Liver (tissue), 9 donors: ENCODE data around the gene ACBD3. TPM values are rescaled to one million over a fixed set of nuclear protein-coding genes. Genes with fewer than 3 reads are reported as not detected.

Source experiments
- DNase-seq: peaks from one replicate; pipeline ENCODE4 v3.0.0-alpha.2; 2017; ENCODE audit warnings: low spot score
- H3K27ac ChIP-seq, 2 donors: one replicate each; pipeline ENCODE4 v1.7.0; 2013; ENCODE audit warnings: inconsistent platforms in 2 of 2, low read length in 2 of 2, control low read depth in 1 of 2, low read depth in 1 of 2, mild to moderate bottlenecking in 1 of 2
- H3K27me3 ChIP-seq, 4 donors: one replicate each; pipeline versions ENCODE4 v1.6.1 to v1.7.0; 2013; ENCODE audit warnings: low read length in 3 of 4, inconsistent platforms in 1 of 4, mild to moderate bottlenecking in 1 of 4, moderate library complexity in 1 of 4; ENCODE audit not compliant: control insufficient read depth in 4 of 4, insufficient read depth in 4 of 4
- H3K36me3 ChIP-seq, 4 donors: one replicate each; pipeline versions ENCODE4 v1.6.1 to v1.7.0; 2013; ENCODE audit warnings: low read length in 3 of 4, mild to moderate bottlenecking in 3 of 4, low read depth in 1 of 4, moderate library complexity in 1 of 4; ENCODE audit not compliant: control insufficient read depth in 4 of 4, insufficient read depth in 3 of 4
- H3K4me1 ChIP-seq, 4 donors: one replicate each; pipeline versions ENCODE4 v1.6.1 to v1.7.0; 2013; ENCODE audit warnings: low read length in 3 of 4, mild to moderate bottlenecking in 3 of 4, moderate library complexity in 1 of 4; ENCODE audit not compliant: control insufficient read depth in 4 of 4, insufficient read depth in 4 of 4
- H3K4me3 ChIP-seq, 3 donors: one replicate each; pipeline versions ENCODE4 v1.6.1 to v1.7.0; 2013; ENCODE audit warnings: low read length in 3 of 3, control low read depth in 1 of 3, low read depth in 1 of 3, mild to moderate bottlenecking in 1 of 3
- H3K9ac ChIP-seq, 2 donors: one replicate each; pipeline ENCODE4 v1.7.0; 2013; ENCODE audit warnings: low read length in 2 of 2, mild to moderate bottlenecking in 2 of 2, moderate library complexity in 2 of 2, control low read depth in 1 of 2, low read depth in 1 of 2
- H3K9me3 ChIP-seq, 4 donors: one replicate each; pipeline versions ENCODE4 v1.6.1 to v1.7.0; 2013; ENCODE audit warnings: low read length in 3 of 4; ENCODE audit not compliant: control insufficient read depth in 4 of 4
- FOXA1 ChIP-seq: IDR thresholded peaks from 2 replicates; pipeline ENCODE4 v1.6.1; 2016; ENCODE audit warnings: antibody characterized with exemption
- FOXA2 ChIP-seq: IDR thresholded peaks from 2 replicates; pipeline ENCODE4 v1.6.1; 2016; ENCODE audit warnings: antibody characterized with exemption
- GABPA ChIP-seq, 2 donors: IDR thresholded peaks in 1 of 2; conservative IDR thresholded peaks in 1 of 2; 2 replicates each; pipeline ENCODE4 v1.6.1; 2016; ENCODE audit warnings: antibody characterized with exemption in 2 of 2, mild to moderate bottlenecking in 1 of 2, moderate library complexity in 1 of 2
- HNF4A ChIP-seq, 2 donors: conservative IDR thresholded peaks; 2 replicates each; pipeline ENCODE4 v1.6.1; 2016; ENCODE audit warnings: antibody characterized with exemption in 2 of 2, mild to moderate bottlenecking in 2 of 2
- HNF4G ChIP-seq: IDR thresholded peaks from 2 replicates; pipeline ENCODE4 v1.6.1; 2016; ENCODE audit warnings: antibody characterized with exemption
- JUND ChIP-seq, 2 donors: IDR thresholded peaks; 2 replicates each; pipeline ENCODE4 v1.6.1; 2016; ENCODE audit warnings: antibody characterized with exemption in 2 of 2
- NR2F2 ChIP-seq: IDR thresholded peaks from 2 replicates; pipeline ENCODE4 v1.6.1; 2016; ENCODE audit warnings: antibody characterized with exemption
- RAD21 ChIP-seq, 2 donors: IDR thresholded peaks; 2 replicates each; pipeline ENCODE4 v1.6.1; 2016; ENCODE audit warnings: antibody characterized with exemption in 2 of 2, mild to moderate bottlenecking in 2 of 2
- RXRA ChIP-seq, 2 donors: IDR thresholded peaks; 2 replicates each; pipeline ENCODE4 v1.6.1; 2017 to 2018; ENCODE audit warnings: antibody characterized with exemption in 2 of 2, mild to moderate bottlenecking in 1 of 2
- SP1 ChIP-seq: IDR thresholded peaks from 2 replicates; pipeline ENCODE4 v1.6.1; 2018; ENCODE audit warnings: antibody characterized with exemption, mild to moderate bottlenecking
- YY1 ChIP-seq: IDR thresholded peaks from 2 replicates; pipeline ENCODE4 v1.6.1; 2016; ENCODE audit warnings: antibody characterized with exemption, mild to moderate bottlenecking
- WGBS: extraction: QIAGEN DNeasy Blood & Tissue Kit; methylation state at CpG from one replicate; pipeline ENCODE4 v1.1.7; 2013; 5-methylcytosine and 5-hydroxymethylcytosine counted together
- polyA plus RNA-seq, 2 donors: library from polyadenylated mRNA; stranded (reverse) in 1 of 2; unstranded in 1 of 2; fragments of 200-250 nt in 1 of 2; fragments of >200 nt in 1 of 2; fragmentation: Nextera tagmentation in 1 of 2; extraction: Ambion mirVana in 1 of 2; gene quantifications; one replicate each; pipeline versions ENCODE4 v1.2.1 to v1.2.3, GENCODE V29; 2013 to 2015
- total RNA-seq, 2 donors: library from RNA; depleted of rRNA; stranded (reverse); fragments of >200 nt; gene quantifications; one replicate each; pipeline ENCODE4 v1.2.3, GENCODE V29; 2014
- TF ChIP-seq, protein P1 (sequence below): IDR thresholded peaks from 2 replicates; pipeline ENCODE4 v1.6.1; 2016; ENCODE audit warnings: antibody characterized with exemption
- TF ChIP-seq, protein P2 (sequence below): IDR thresholded peaks from 2 replicates; pipeline ENCODE4 v1.6.1; 2016; ENCODE audit warnings: antibody characterized with exemption, mild to moderate bottlenecking
- TF ChIP-seq, protein P3 (sequence below): IDR thresholded peaks from 2 replicates; pipeline ENCODE4 v1.6.1; 2016; ENCODE audit warnings: antibody characterized with exemption
- TF ChIP-seq, protein P4 (sequence below): fragments of 150-350 bp; IDR thresholded peaks from 2 replicates; pipeline ENCODE4 v1.5.1; 2017; ENCODE audit warnings: improper control_type of control experiment, low read depth, low read length; ENCODE audit not compliant: missing input control
- donor health status: healthy.
- donor health status: healthy.
- donor health status: healthy.
- donor health status: healthy.
- donor health status: healthy.

Gene ACBD3
- total and polyA plus RNA-seq, 4 donors, result 9.0 to 26.9 (median 14.1) TPM

- TF ChIP-seq, protein P1, sequence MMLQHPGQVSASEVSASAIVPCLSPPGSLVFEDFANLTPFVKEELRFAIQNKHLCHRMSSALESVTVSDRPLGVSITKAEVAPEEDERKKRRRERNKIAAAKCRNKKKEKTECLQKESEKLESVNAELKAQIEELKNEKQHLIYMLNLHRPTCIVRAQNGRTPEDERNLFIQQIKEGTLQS, result no peak
- TF ChIP-seq FOXA2 (no peak), RAD21 (IDR thresholded peaks at IDR 0.05) (no peak)
- Histone ChIP-seq H3K27me3 (no peaks in the 10 kb centered on the region), H3K4me1 (peaks cover 0 to 6% (median 2%) of the 10 kb centered on the region in 4 donors), H3K9me3 (no peaks in the 10 kb centered on the region), H3K4me3 (no peak overlapping the region), H3K27ac (no peak overlapping the region), H3K36me3 (no peaks in the 10 kb centered on the region), H3K9ac (no peak overlapping the region)
- WGBS, result 91% methylated on average over 8 of the region's 8 CpGs
- no peak for DNase-seq
Observed at GRCh38 chr1:226176870-226177269, 9.7 kb downstream of the ACBD3 start.

GRCh38 chr1:226172589-226172988 is 14.0 kb downstream of the ACBD3 start:
- Histone ChIP-seq H3K4me3 (no peak overlapping the region), H3K4me1 (peaks cover 0 to 1% (median 0%) of the 10 kb centered on the region in 4 donors), H3K36me3 (no peaks in the 10 kb centered on the region), H3K9ac (no peak overlapping the region), H3K9me3 (no peaks in the 10 kb centered on the region), H3K27ac (no peak overlapping the region), H3K27me3 (no peaks in the 10 kb centered on the region)
- 95% methylated on average over 5 of the region's 5 CpGs for WGBS
- no peak for DNase-seq
- TF ChIP-seq GABPA (IDR thresholded peaks at IDR 0.05 in 1 of 2, conservative IDR thresholded peaks at IDR 0.05 in 1 of 2) (no peak), FOXA1 (no peak)

GRCh38 chr1:226166341-226166740 is 20.2 kb downstream of the ACBD3 start:
- no peak overlapping the region for H3K9ac ChIP-seq
- H3K27me3 ChIP-seq, result no peaks in the 10 kb centered on the region
- H3K4me1 ChIP-seq, result no peaks in the 10 kb centered on the region
- no peak for DNase-seq
- H3K27ac ChIP-seq, result no peak overlapping the region
- H3K9me3 ChIP-seq, result no peaks in the 10 kb centered on the region
- TF ChIP-seq YY1 (no peak), SP1 (no peak), JUND (IDR thresholded peaks at IDR 0.05) (no peak), NR2F2 (no peak), HNF4A (conservative IDR thresholded peaks at IDR 0.05) (no peak)
- TF ChIP-seq, protein P2, sequence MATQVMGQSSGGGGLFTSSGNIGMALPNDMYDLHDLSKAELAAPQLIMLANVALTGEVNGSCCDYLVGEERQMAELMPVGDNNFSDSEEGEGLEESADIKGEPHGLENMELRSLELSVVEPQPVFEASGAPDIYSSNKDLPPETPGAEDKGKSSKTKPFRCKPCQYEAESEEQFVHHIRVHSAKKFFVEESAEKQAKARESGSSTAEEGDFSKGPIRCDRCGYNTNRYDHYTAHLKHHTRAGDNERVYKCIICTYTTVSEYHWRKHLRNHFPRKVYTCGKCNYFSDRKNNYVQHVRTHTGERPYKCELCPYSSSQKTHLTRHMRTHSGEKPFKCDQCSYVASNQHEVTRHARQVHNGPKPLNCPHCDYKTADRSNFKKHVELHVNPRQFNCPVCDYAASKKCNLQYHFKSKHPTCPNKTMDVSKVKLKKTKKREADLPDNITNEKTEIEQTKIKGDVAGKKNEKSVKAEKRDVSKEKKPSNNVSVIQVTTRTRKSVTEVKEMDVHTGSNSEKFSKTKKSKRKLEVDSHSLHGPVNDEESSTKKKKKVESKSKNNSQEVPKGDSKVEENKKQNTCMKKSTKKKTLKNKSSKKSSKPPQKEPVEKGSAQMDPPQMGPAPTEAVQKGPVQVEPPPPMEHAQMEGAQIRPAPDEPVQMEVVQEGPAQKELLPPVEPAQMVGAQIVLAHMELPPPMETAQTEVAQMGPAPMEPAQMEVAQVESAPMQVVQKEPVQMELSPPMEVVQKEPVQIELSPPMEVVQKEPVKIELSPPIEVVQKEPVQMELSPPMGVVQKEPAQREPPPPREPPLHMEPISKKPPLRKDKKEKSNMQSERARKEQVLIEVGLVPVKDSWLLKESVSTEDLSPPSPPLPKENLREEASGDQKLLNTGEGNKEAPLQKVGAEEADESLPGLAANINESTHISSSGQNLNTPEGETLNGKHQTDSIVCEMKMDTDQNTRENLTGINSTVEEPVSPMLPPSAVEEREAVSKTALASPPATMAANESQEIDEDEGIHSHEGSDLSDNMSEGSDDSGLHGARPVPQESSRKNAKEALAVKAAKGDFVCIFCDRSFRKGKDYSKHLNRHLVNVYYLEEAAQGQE, result no peak
- H3K36me3 ChIP-seq, result peaks cover 9 to 22% (median 14%) of the 10 kb centered on the region in 4 donors
- H3K4me3 ChIP-seq, result no peak overlapping the region
- WGBS, result 92% methylated on average over 9 of the region's 9 CpGs

DNA sequence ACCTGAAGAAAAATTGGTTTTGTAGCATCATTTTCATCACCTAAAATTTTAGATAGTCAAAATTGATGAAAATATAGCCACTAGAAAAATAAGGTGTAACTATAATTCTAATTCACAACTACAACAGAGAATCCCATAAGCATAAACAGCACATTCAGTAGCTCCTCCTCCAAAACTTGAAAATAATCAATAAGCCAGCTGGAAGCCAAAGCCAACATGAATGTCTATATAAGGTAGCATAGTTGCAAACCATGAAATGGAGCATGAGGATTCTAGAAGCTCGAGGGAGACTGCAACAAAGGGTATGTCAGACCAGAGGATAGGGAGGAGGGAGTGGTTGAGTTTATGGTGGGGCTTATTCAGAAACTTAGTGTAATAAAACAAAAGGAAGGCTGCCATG is 22.4 kb downstream of the ACBD3 start:
- no peak overlapping the region for H3K27ac ChIP-seq
- DNase-seq, result no peak
- no peaks in the 10 kb centered on the region for H3K9me3 ChIP-seq
- H3K4me1 ChIP-seq, result no peaks in the 10 kb centered on the region
- peaks cover 19 to 37% (median 31%) of the 10 kb centered on the region in 4 donors for H3K36me3 ChIP-seq
- WGBS, result 89% methylated on average over 1 of the region's 1 CpG
- no peak overlapping the region for H3K4me3 ChIP-seq
- H3K9ac ChIP-seq, result no peak overlapping the region
- no peaks in the 10 kb centered on the region for H3K27me3 ChIP-seq
- TF ChIP-seq FOXA2, result no peak
- TF ChIP-seq, protein P3, sequence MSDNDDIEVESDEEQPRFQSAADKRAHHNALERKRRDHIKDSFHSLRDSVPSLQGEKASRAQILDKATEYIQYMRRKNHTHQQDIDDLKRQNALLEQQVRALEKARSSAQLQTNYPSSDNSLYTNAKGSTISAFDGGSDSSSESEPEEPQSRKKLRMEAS, result no peak
- TF ChIP-seq HNF4G, result no peak
- TF ChIP-seq, protein P2, result no peak
- TF ChIP-seq, protein P4, sequence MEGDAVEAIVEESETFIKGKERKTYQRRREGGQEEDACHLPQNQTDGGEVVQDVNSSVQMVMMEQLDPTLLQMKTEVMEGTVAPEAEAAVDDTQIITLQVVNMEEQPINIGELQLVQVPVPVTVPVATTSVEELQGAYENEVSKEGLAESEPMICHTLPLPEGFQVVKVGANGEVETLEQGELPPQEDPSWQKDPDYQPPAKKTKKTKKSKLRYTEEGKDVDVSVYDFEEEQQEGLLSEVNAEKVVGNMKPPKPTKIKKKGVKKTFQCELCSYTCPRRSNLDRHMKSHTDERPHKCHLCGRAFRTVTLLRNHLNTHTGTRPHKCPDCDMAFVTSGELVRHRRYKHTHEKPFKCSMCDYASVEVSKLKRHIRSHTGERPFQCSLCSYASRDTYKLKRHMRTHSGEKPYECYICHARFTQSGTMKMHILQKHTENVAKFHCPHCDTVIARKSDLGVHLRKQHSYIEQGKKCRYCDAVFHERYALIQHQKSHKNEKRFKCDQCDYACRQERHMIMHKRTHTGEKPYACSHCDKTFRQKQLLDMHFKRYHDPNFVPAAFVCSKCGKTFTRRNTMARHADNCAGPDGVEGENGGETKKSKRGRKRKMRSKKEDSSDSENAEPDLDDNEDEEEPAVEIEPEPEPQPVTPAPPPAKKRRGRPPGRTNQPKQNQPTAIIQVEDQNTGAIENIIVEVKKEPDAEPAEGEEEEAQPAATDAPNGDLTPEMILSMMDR, result no peak
- TF ChIP-seq RXRA (IDR thresholded peaks at IDR 0.05), result no peak
- no peak for TF ChIP-seq JUND (IDR thresholded peaks at IDR 0.05)
- no peak for TF ChIP-seq HNF4A (conservative IDR thresholded peaks at IDR 0.05)
- TF ChIP-seq NR2F2, result no peak
- TF ChIP-seq SP1, result no peak
